GM12892 (cell line): ENCODE measurements around the gene BCKDK.

Source experiments
- POLR2AphosphoS5 ChIP-seq: IDR thresholded peaks from 2 replicates; pipeline ENCODE4 v1.6.1; 2011; ENCODE audit warnings: low read depth, low read length, control low read depth
- TAF1 ChIP-seq: IDR thresholded peaks from 2 replicates; pipeline ENCODE4 v1.6.1; 2011; ENCODE audit warnings: low read depth, mild to moderate bottlenecking, control low read depth, low read length, borderline replicate concordance

DNA sequence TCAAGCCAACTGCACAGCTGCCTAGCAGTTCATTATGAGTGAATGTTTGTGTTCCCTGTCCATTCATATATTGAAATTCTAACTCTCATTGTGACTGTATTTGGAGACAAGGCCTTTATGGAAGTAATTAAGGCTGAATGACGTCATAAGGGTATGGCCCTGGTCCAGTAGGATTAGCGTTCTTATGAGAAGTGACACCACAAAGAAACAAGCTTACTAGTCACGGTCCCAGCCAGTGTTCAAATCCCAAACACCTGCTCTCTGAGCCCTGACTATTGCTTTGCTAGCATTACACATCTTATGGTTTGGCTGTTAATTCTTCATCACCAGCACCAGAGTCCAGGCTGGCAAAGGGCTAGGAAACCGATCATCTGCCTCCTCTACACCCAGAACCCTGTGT is 36.3 kb upstream of the BCKDK start:
- TF ChIP-seq TAF1: no peak
- no peak for TF ChIP-seq POLR2AphosphoS5
